Stomach (tissue), 9 donors: ENCODE measurements around the gene PHF21B. TPM values are rescaled to one million over a fixed set of nuclear protein-coding genes. Genes with fewer than 3 reads are reported as not detected.

ENCODE experiments used
- DNase-seq, 2 donors: peaks; one replicate each; pipeline versions ENCODE4 v3.0.0 to v3.0.0-alpha.2; 2013 to 2019
- H3K27ac ChIP-seq, 5 donors: fragments of 200-600 bp in 4 of 5; sonication (generic) in 4 of 5; one replicate each; pipeline ENCODE4 v1.5.1; 2013 to 2019; ENCODE audit warnings: mild to moderate bottlenecking in 1 of 5, moderate library complexity in 1 of 5
- H3K27me3 ChIP-seq, 3 donors: fragments of 200-600 bp; sonication (generic); one replicate each; pipeline ENCODE4 v1.5.1; 2017 to 2019; ENCODE audit warnings: mixed run types in 1 of 3
- H3K36me3 ChIP-seq, 4 donors: fragments of 200-600 bp; sonication (generic); 1 replicate in 3 of 4; 2 replicates in 1 of 4; pipeline ENCODE4 v1.5.1; 2016 to 2019
- H3K4me1 ChIP-seq, 4 donors: fragments of 200-600 bp; sonication (generic); one replicate each; pipeline ENCODE4 v1.5.1; 2016 to 2019
- H3K4me3 ChIP-seq, 4 donors: fragments of 200-600 bp; sonication (generic) in 3 of 4; one replicate each; pipeline ENCODE4 v1.5.1; 2016 to 2019; ENCODE audit warnings: mild to moderate bottlenecking in 1 of 4
- H3K9me3 ChIP-seq, 4 donors: fragments of 200-600 bp; sonication (generic); one replicate each; pipeline ENCODE4 v1.5.1; 2016 to 2019
- CTCF ChIP-seq, 7 experiments: fragments of 450-650 bp in 4 of 7; fragments of 200-600 bp in 3 of 7; sonication (generic) in 3 of 7; IDR thresholded peaks; one replicate each; pipeline ENCODE4 v1.5.1; 2016 to 2019; ENCODE audit warnings: antibody characterized with exemption in 7 of 7, control low read depth in 2 of 7, mild to moderate bottlenecking in 1 of 7
- EP300 ChIP-seq: sonication (generic); formaldehyde crosslinking; IDR thresholded peaks from one replicate; pipeline ENCODE4 v1.6.1; 2017; ENCODE audit warnings: antibody characterized with exemption
- POLR2A ChIP-seq, 4 donors: fragments of 450-650 bp; IDR thresholded peaks; one replicate each; pipeline ENCODE4 v1.6.1; 2016; ENCODE audit warnings: antibody characterized with exemption in 4 of 4, control low read depth in 2 of 4, mild to moderate bottlenecking in 1 of 4, moderate library complexity in 1 of 4
- POLR2AphosphoS5 ChIP-seq, 3 donors: sonication (generic); formaldehyde crosslinking; IDR thresholded peaks; one replicate each; pipeline ENCODE4 v1.6.1; 2016; ENCODE audit warnings: antibody characterized with exemption in 3 of 3
- WGBS, 5 donors: extraction: QIAGEN DNeasy Blood & Tissue Kit in 3 of 5; methylation state at CpG; one replicate each; pipeline versions ENCODE4 v1.1.5 to v1.1.7; 2013 to 2018; 5-methylcytosine and 5-hydroxymethylcytosine counted together
- intact Hi-C: fragments of 100-400 bp; cut with DNase I; formaldehyde crosslinking; loops from one replicate; pipeline ENCODE4 v1.15.1; 2023; ENCODE audit warnings: low total_unique reads
- polyA plus RNA-seq, 3 donors: library from polyadenylated mRNA; stranded (reverse); fragments of 200-250 nt; gene quantifications; one replicate each; pipeline ENCODE4 v1.2.3, GENCODE V29; 2013
- total RNA-seq, 5 donors: library from RNA; depleted of rRNA; stranded (reverse); fragments of >200 nt; gene quantifications; one replicate each; pipeline versions ENCODE4 v1.1.0 to v1.2.3, GENCODE V29; 2014 to 2016
- donor health status: healthy with polysubstance abuse.
- donor health status: Bipolar disorder and iron deficiency.
- donor health status: healthy.

The PHF21B gene
- total and polyA plus RNA-seq, 8 donors = 0.12 to 0.45 (median 0.26) TPM; not detected in 4

- Histone ChIP-seq H3K27ac (no peak overlapping the region), H3K9me3 (peaks cover 5 to 12% (median 11%) of the 10 kb centered on the region in 4 donors), H3K36me3 (peaks cover 0 to 9% (median 0%) of the 10 kb centered on the region in 4 donors), H3K4me3 (no peak overlapping the region), H3K27me3 (no peaks in the 10 kb centered on the region), H3K4me1 (no peaks in the 10 kb centered on the region)
- intact Hi-C loops = no loop called here
- TF ChIP-seq EP300 = no peak
- no peak for TF ChIP-seq CTCF (IDR thresholded peaks at IDR 0.05)
- TF ChIP-seq POLR2A (IDR thresholded peaks at IDR 0.05) = no peak
- no peak for TF ChIP-seq POLR2AphosphoS5 (IDR thresholded peaks at IDR 0.05)
- 51 to 86% (median 78%) methylated on average over 4 of the region's 4 CpGs for WGBS, 5 donors
- DNase-seq = no peak
These were observed 162.4 kb downstream of the PHF21B start for GRCh38 chr22:44847380-44847779.

GRCh38 chr22:44846726-44847275 is 163.0 kb downstream of the PHF21B start:
- no peaks in the 10 kb centered on the region for H3K27me3 ChIP-seq
- TF ChIP-seq EP300 (no peak), CTCF (IDR thresholded peaks at IDR 0.05) (no peak), POLR2A (IDR thresholded peaks at IDR 0.05) (no peak), POLR2AphosphoS5 (IDR thresholded peaks at IDR 0.05) (no peak)
- H3K4me1 ChIP-seq = no peaks in the 10 kb centered on the region
- peaks cover 5 to 12% (median 11%) of the 10 kb centered on the region in 4 donors for H3K9me3 ChIP-seq
- no peak overlapping the region for H3K4me3 ChIP-seq
- DNase-seq = no peak
- no peak overlapping the region for H3K27ac ChIP-seq
- WGBS, 5 donors = 84 to 93% (median 90%) methylated on average over 16 of the region's 16 CpGs
- peaks cover 0 to 9% (median 0%) of the 10 kb centered on the region in 4 donors for H3K36me3 ChIP-seq
- intact Hi-C loops = no loop called here

- TF ChIP-seq CTCF (IDR thresholded peaks at IDR 0.05) (no peak), EP300 (no peak), POLR2AphosphoS5 (IDR thresholded peaks at IDR 0.05) (no peak), POLR2A (IDR thresholded peaks at IDR 0.05) (no peak)
- 85 to 93% (median 89%) methylated on average over 25 of the region's 25 CpGs for WGBS, 5 donors
These were observed 163.7 kb downstream of the PHF21B start for GRCh38 chr22:44845796-44846720.

GRCh38 chr22:44845191-44845590 is 164.6 kb downstream of the PHF21B start:
- WGBS, 5 donors = 94 to 97% (median 95%) methylated on average over 7 to 8 of the region's 8 CpGs
- TF ChIP-seq POLR2A (IDR thresholded peaks at IDR 0.05) = no peak
- no peak for TF ChIP-seq POLR2AphosphoS5 (IDR thresholded peaks at IDR 0.05)
- TF ChIP-seq EP300 = no peak
- no peak for TF ChIP-seq CTCF (IDR thresholded peaks at IDR 0.05)
- H3K27ac ChIP-seq = no peak overlapping the region

More at GRCh38 chr22:44845796-44846720, 163.7 kb downstream of the PHF21B start:
- Histone ChIP-seq H3K4me3 (no peak overlapping the region), H3K27ac (no peak overlapping the region), H3K36me3 (peaks cover 0 to 9% (median 0%) of the 10 kb centered on the region in 4 donors), H3K9me3 (peaks cover 5 to 12% (median 11%) of the 10 kb centered on the region in 4 donors), H3K4me1 (no peaks in the 10 kb centered on the region), H3K27me3 (peaks cover 0 to 6% (median 0%) of the 10 kb centered on the region in 3 donors)
- no peak for DNase-seq
- intact Hi-C loops = no loop called here

More at GRCh38 chr22:44845191-44845590, 164.6 kb downstream of the PHF21B start:
- Histone ChIP-seq H3K9me3 (peaks cover 5 to 12% (median 11%) of the 10 kb centered on the region in 4 donors), H3K36me3 (peaks cover 0 to 9% (median 0%) of the 10 kb centered on the region in 4 donors), H3K4me3 (no peak overlapping the region), H3K4me1 (no peaks in the 10 kb centered on the region), H3K27me3 (peaks cover 0 to 6% (median 0%) of the 10 kb centered on the region in 3 donors)
- intact Hi-C loops = no loop called here
- DNase-seq = no peak
